ENCODE data around the gene CEP68. TPM values are rescaled to one million over a fixed set of nuclear protein-coding genes. Genes with fewer than 3 reads are reported as not detected.
A peak's percentile ranks its signal among the peaks of the same experiment; 100 is the strongest.

Gene CEP68
- total RNA-seq, 1 donor: 38.5 TPM

DNA sequence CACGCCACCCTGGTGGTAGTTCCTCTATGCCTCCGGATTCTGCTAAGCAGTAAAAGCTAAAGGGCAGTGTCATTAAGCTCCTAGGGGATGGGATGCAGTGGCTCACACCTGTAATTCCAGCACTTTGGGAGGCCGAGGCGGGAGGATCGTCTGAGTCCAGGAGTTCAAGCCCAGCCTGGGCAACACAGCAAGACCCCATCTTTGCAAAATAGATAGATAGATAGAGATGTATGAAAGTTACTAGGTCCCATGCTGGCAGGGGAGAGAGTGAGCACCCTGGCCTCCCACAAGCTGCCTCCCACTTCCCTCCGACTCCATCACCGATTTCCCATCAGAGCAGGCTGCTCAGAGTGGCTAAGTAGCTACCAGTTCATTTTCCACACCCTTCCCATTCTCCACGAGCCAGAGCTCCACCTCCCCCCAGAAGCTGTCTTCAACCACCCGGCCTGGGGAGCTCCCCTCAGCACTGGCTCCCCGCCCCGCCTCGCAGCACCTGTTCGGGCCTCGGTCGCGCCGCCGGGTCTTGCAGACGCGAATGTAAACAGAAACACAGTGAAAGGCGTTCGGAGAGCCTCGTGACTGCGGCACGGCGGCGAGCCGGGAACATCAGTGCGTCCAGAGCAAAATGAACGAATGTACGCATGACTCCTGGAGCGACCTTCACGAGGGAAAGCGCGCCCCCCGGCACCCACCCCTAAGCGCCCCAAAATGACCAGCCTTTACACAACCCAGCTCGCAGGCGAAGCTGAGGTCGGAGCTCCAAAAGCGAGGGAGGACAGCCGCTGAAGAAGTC, 598 bp upstream of the CEP68 start:
- peak in 1 of 3 donors; percentile 40 for DNase-seq (ENCODE audit: low read depth in 2 of 3, low spot score in 2 of 3)

GRCh38 chr2:65057054-65057375, 799 bp downstream of the CEP68 start:
- DNase-seq (ENCODE audit: low read depth in 2 of 3, low spot score in 2 of 3): peak in 1 of 3 donors; percentile 14

DNA sequence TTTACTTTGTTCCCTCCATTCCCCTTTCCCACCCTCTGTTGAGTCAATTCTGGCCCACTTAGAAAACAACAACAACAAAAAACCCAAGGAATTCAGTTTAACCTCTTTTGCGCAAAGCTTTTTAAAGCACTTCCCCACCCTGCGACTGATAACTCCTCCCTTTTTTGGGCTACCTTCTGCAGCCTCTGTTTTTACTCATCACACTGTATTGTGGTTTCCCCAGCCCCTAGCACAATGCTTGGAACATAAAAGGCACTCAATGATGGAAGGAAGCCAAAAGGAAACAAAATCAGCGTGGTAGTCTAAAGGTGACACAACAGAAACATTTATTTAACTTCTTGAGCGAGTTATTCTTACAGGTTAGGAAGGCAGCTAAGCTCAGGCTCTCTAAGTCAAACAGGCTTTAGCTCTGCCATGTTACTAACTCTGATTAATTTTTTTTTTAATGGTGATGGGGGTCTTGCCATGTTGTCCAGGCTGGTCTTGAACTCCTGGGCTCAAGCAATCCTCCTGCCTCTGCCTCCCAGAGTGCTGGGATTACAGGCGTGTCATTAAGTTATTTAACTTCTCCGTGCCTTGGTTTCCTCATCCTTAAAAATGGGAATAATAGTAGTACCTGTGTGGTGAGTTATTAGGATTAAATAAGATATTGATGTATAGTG, 1.3 kb downstream of the CEP68 start:
- peak; percentile 43 to 91 (median 79) for DNase-seq (ENCODE audit: low read depth in 2 of 3, low spot score in 2 of 3)

GRCh38 chr2:65059071-65059470, 2.9 kb downstream of the CEP68 start:
- no peak for DNase-seq (ENCODE audit: low read depth in 2 of 3, low spot score in 2 of 3)

DNA sequence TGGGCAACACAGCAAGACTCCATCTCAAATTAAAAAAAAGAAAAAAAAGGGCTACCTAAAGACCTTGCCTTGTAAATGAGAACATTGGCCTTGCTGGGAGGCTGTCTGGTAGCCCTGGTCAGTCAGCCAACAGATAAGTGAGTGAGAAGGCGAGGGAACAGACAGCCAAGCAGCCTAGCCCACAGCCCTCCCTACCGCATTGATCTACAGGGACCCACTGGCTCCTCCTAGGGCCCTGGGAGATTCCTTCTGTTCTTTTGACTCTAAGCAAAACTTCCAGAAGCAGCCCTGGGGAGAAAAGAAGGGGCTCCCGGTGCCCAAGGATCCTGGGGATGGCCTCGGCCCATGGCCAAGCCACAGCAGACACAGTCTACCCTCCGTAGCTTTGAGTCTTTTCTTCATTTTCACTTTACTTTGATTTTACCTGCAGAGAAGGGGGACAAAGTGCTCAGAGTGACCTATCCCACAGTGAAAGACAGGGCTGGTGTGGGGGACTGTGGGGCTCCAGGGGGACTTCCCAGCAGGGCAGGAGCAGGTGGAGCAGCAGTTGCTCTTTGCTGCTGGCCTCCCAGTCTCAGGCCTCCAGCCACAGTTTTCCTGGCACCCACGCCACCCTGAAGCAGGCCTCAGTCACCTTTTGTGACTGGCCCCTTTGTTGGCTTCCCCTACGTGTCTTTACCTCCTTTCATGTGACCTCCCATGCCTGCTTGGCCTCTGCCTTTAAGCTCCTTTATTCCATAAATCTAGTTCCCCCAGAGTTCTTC, 5.1 kb downstream of the CEP68 start:
- DNase-seq (ENCODE audit: low read depth in 2 of 3, low spot score in 2 of 3): no peak

- DNase-seq (ENCODE audit: low read depth in 2 of 3, low spot score in 2 of 3): no peak
Observed at GRCh38 chr2:65061910-65062339, 5.7 kb downstream of the CEP68 start.

DNA sequence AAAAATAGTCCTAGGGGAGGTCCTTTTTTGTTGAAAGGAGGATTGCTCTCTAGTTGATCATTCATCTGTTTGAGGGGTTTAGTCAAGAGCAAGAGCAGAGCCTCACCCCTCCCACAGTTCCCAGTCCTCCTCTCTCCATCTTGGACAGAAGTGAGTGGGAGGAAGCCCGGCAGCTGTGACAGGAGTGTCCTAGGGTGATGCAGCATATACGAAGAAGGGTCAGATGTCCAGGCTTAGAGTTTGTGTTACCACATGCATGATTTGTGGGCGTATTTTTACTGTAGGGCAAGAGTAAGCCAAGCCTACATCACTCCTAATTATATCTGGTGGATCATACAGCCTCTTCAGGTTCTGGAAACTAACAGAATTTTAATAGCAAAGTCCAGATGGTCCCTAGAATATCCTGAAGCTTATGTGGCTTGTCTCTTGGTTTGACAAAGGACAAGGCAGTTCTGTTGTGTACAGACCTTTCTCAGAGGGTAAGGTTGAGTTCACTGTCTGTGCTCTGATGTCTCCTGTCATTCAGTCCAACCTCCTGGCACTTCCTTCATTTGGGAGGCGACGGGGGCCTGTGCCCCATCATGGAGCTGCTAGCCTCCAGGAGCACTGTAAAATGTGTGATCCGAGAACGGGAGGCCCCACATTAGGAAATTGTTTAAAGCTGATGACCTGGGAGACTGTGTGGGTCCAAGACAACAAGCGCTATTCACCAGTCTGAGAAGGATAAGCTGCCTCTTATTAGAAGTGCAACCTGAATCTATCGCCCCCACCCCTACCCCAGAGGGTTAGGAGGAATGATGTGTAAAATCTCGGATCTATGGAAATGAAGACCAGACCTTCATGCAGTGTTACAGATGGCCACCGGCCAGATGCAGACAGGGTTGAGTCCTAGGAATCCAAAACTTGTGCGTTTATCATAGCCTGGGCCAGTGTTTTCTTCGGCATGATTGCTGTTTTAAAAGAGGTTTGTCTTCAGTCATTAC, 6.9 kb downstream of the CEP68 start:
- no peak for DNase-seq (ENCODE audit: low read depth in 2 of 3, low spot score in 2 of 3)

DNA sequence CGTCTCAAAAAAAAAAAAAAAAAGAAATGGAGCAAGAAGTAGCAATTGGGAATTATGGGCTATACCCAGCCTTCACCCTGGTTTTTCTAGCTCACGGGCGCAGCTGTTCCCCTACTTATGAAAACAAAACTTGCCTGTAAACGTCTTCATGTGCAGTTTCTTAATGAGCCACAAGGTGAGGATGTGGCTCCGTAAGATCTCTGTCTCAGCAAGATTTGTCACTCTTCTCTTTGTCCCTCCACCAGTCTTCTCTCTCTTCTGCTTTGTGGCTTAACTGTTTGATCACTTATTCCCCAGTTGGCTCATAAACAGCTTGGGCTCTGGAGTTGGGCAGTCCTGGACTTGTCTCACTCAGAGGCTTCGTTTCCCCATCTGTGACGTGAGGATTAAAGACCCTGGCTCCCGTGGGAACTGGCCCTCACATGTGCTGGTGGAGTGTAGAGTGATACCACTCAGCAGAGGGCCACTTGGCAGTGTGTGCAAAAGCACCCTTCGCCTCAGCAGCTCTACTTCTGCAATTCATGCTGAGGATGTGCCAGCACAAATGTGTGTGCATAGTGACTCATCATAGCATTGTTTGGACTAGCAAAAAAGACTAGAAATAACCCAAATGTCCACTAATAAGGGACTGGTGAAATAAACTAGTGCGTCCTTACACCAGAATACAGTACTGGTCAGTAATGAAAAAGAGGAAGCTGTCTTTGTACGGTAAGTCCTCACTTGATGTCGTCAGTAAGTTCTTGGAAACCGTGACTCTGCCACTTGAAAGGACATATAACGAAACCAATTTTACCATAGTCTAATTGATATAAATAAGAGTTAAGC, 8.7 kb downstream of the CEP68 start:
- DNase-seq (ENCODE audit: low read depth in 2 of 3, low spot score in 2 of 3): peak; percentile 35 to 92 (median 89)

GRCh38 chr2:65067806-65068553, 11.8 kb downstream of the CEP68 start:
- DNase-seq (ENCODE audit: low read depth in 2 of 3, low spot score in 2 of 3): peak in 1 of 3 donors; percentile 59

DNA sequence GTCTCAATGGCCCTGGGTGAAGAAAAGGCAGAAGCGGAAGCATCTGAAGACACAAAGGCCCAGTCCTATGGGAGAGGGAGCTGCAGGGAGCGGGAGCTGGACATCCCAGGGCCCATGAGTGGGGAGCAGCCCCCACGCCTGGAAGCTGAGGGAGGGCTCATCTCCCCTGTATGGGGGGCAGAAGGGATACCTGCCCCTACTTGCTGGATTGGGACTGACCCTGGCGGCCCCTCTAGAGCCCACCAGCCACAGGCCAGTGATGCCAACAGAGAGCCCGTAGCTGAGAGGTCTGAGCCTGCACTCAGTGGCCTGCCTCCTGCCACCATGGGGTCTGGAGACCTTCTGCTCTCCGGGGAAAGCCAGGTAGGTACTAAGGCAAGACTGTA, 13.2 kb downstream of the CEP68 start:
- no peak for DNase-seq (ENCODE audit: low read depth in 2 of 3, low spot score in 2 of 3)

DNA sequence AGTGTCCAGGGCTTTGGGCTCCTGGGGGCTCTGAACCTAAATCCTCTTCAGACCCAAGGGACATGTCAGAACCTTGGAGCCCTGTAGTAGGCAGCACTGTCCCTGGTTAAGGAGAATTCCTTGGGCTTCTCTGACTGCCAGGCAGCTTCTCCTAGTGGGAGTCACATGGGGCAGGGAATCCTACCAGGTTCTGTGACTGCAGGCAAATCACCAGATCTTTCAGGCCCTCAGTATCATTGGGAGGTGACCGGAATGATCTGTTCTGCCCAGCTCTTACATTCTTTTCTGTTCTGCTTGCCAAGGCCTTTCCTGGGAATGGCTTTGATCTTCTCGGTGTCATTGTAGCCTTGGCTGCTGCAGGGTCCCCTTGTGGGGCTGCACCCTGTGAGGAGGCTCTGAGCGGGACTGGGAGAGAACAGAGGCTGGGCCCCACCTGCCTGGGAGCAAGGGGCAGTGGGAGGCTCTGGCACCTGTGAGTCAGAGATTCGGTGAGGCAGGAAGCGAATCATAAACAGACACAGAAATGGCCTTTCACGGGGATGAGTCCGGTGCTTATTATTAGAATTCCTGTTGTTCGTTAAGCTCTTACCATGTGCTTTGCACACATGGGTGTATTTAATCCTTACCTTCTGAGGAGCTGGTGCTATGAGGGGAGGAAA, 14.1 kb downstream of the CEP68 start:
- DNase-seq (ENCODE audit: low read depth in 2 of 3, low spot score in 2 of 3): no peak

GRCh38 chr2:65070856-65071255, 14.6 kb downstream of the CEP68 start:
- no peak for DNase-seq (ENCODE audit: low read depth in 2 of 3, low spot score in 2 of 3)

DNA sequence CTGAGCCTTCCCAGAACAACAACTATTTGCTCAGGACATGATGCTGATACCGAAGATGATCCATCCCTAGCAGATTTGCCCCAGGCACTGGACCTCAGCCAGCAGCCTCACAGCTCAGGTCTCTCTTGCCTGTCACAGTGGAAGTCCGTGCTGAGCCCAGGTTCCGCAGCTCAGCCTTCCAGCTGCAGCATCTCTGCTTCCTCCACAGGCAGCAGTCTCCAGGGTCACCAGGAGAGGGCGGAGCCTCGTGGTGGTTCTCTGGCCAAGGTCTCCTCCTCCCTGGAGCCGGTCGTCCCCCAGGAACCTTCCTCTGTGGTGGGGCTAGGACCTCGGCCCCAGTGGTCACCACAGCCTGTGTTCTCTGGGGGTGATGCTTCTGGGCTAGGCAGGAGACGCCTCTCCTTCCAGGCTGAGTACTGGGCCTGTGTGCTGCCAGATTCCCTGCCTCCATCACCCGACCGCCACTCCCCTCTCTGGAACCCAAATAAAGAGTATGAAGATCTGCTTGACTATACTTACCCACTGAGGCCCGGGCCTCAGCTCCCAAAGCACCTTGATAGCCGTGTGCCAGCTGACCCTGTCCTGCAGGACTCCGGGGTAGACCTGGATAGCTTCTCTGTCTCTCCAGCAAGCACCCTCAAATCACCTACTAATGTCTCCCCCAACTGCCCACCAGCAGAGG, 15.4 kb downstream of the CEP68 start:
- no peak for DNase-seq (ENCODE audit: low read depth in 2 of 3, low spot score in 2 of 3)

DNA sequence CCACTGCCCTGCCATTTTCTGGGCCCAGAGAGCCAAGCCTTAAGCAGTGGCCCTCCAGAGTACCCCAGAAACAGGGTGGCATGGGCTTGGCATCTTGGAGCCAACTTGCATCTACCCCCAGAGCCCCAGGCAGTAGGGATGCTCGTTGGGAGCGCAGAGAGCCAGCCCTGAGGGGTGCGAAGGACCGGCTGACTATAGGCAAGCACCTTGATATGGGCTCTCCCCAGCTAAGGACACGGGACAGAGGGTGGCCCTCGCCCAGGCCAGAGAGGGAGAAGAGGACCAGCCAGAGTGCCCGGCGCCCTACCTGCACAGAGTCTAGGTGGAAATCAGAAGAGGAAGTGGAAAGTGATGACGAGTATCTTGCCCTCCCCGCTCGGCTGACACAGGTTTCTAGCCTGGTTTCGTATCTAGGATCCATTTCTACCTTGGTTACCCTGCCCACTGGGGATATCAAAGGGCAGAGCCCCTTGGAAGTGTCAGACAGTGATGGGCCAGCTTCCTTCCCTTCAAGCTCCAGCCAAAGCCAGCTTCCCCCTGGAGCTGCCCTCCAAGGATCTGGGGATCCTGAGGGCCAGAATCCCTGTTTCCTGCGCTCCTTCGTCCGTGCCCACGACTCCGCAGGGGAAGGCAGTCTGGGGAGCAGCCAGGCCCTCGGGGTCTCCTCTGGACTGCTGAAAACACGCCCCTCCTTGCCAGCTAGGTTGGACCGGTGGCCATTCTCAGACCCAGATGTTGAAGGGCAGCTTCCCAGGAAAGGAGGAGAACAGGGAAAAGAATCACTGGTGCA, 16.2 kb downstream of the CEP68 start:
- DNase-seq (ENCODE audit: low read depth in 2 of 3, low spot score in 2 of 3): no peak

GRCh38 chr2:65073879-65074565, 17.8 kb downstream of the CEP68 start:
- DNase-seq (ENCODE audit: low read depth in 2 of 3, low spot score in 2 of 3): no peak

DNA sequence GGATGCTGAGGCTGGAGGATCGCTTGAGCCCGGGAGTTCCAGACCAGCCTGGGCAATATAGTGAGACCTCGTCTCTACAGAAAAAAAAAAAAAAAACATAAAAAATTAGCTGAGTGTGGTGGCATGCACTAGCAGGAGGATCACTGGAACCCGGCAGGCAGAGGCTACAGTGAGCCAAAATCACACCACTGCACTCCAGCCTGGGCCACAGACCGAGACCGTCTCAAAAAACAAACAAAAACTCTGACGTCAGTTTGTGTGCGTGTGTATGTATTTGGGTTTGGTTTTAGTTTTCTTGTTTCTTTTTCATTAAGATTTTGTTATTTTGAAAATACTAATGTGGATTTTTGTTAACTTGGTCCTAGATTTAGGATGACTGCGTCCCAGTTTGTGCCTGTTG, 19.0 kb downstream of the CEP68 start:
- no peak for DNase-seq (ENCODE audit: low read depth in 2 of 3, low spot score in 2 of 3)

All from hematopoietic multipotent progenitor cell (in vitro differentiated cells).